Epidermal melanocyte (primary cell): ENCODE measurements around the gene KCNT1.

Source experiments
- DNase-seq: peaks from one replicate; pipeline ENCODE4 v3.0.0; 2011; ENCODE audit warnings: low spot score; ENCODE audit not compliant: insufficient read length

The KCNT1 gene

GRCh38 chr9:135779571-135779970 is 77.6 kb downstream of the KCNT1 start:
- DNase-seq, result no peak

GRCh38 chr9:135780086-135780485 is 78.1 kb downstream of the KCNT1 start:
- DNase-seq, result no peak

GRCh38 chr9:135780626-135781025 is 78.6 kb downstream of the KCNT1 start:
- no peak for DNase-seq

GRCh38 chr9:135782946-135783345 is 81.0 kb downstream of the KCNT1 start:
- no peak for DNase-seq

- DNase-seq, result no peak
Observed at GRCh38 chr9:135783540-135784245, 81.7 kb downstream of the KCNT1 start.

- DNase-seq, result no peak
Observed at GRCh38 chr9:135785013-135785575, 83.1 kb downstream of the KCNT1 start.

- DNase-seq, result no peak
Observed at GRCh38 chr9:135786146-135786690, 84.2 kb downstream of the KCNT1 start.

- DNase-seq, result no peak
Observed at GRCh38 chr9:135787317-135787716, 85.3 kb downstream of the KCNT1 start.

- DNase-seq, result no peak
Observed at GRCh38 chr9:135787776-135788575, 86.0 kb downstream of the KCNT1 start.

- DNase-seq, result no peak
Observed at GRCh38 chr9:135788576-135789300, 86.8 kb downstream of the KCNT1 start.

GRCh38 chr9:135789838-135790291 is 87.9 kb downstream of the KCNT1 start:
- DNase-seq, result no peak

GRCh38 chr9:135790356-135790755 is 88.4 kb downstream of the KCNT1 start:
- DNase-seq, result no peak

GRCh38 chr9:135790850-135791249 is 88.9 kb downstream of the KCNT1 start:
- DNase-seq, result no peak

GRCh38 chr9:135791431-135792267 is 89.7 kb downstream of the KCNT1 start:
- DNase-seq, result no peak

GRCh38 chr9:135792268-135793128 is 90.5 kb downstream of the KCNT1 start:
- no peak for DNase-seq

GRCh38 chr9:135793221-135794056 is 91.5 kb downstream of the KCNT1 start:
- no peak for DNase-seq

- no peak for DNase-seq
Observed at GRCh38 chr9:135794057-135794335, 92.0 kb downstream of the KCNT1 start.

GRCh38 chr9:135794361-135794885 is 92.4 kb downstream of the KCNT1 start:
- DNase-seq, result no peak

- no peak for DNase-seq
Observed at GRCh38 chr9:135795391-135795790, 93.4 kb downstream of the KCNT1 start.
